Measurements from ENCODE around the gene ZC3H7B. TPM values are rescaled to one million over a fixed set of nuclear protein-coding genes. Genes with fewer than 3 reads are reported as not detected.

The ZC3H7B gene
- polyA plus RNA-seq, 1 donor (not counting 4 experiments of a cell fraction or from before 2014, with no cell fraction given) = 24.2 TPM

DNA sequence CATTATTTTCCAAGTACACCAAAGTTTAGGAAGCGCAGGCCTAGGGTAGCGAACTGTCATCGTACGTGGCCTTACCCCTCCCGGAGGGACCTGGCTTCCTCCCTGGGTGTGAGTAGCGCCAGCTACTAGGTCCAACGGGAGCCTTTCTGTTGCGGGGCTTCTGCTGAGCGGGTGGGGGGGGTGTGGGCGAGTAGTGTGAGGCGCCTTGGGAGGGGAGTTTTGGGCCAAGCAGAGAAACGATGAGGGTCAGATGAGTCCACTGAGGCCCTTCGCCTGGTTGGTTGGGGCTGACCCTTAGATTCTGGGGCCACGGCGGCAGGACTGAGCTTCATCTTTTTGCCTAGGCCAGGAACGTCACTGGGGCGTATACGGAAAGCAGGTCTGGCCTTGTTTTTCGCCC, 81.3 kb downstream of the ZC3H7B start:
- peak overlapping the region; percentile 87 for H3K4me2 ChIP-seq (ENCODE audit: control insufficient read depth, extremely low read depth, insufficient read depth, low read depth, low read length)
- FAIRE-seq (no peak), DNase-seq (ENCODE audit: low read depth, low spot score) (no peak)
- peaks cover 14% of the 10 kb centered on the region for H3K4me1 ChIP-seq (ENCODE audit: control insufficient read depth, extremely low read depth, insufficient read depth, low read length)
- H2AFZ ChIP-seq (ENCODE audit: control insufficient read depth, low read length) = peak overlapping the region; percentile 7
- H4K20me1 ChIP-seq (ENCODE audit: control insufficient read depth, extremely low read depth, insufficient read depth, low read length) = no peaks in the 10 kb centered on the region
- H3K79me2 ChIP-seq (ENCODE audit: control insufficient read depth, insufficient read depth, low read length) = no peaks in the 10 kb centered on the region
- dilution Hi-C loops (cut with MboI; ENCODE audit: extremely low pct_ligation_motif_present, low sequenced_read_pairs) = no loop called here
- H3K9ac ChIP-seq (ENCODE audit: control insufficient read depth, extremely low read depth, insufficient read depth, low read length) = peak overlapping the region; percentile 80
- H3K27ac ChIP-seq (ENCODE audit: control insufficient read depth, insufficient read depth, low read length) = peak overlapping the region; percentile 39
- no peak for TF ChIP-seq EZH2 (IDR thresholded peaks at IDR 0.05; ENCODE audit: low read length)
- TF ChIP-seq, protein P1, sequence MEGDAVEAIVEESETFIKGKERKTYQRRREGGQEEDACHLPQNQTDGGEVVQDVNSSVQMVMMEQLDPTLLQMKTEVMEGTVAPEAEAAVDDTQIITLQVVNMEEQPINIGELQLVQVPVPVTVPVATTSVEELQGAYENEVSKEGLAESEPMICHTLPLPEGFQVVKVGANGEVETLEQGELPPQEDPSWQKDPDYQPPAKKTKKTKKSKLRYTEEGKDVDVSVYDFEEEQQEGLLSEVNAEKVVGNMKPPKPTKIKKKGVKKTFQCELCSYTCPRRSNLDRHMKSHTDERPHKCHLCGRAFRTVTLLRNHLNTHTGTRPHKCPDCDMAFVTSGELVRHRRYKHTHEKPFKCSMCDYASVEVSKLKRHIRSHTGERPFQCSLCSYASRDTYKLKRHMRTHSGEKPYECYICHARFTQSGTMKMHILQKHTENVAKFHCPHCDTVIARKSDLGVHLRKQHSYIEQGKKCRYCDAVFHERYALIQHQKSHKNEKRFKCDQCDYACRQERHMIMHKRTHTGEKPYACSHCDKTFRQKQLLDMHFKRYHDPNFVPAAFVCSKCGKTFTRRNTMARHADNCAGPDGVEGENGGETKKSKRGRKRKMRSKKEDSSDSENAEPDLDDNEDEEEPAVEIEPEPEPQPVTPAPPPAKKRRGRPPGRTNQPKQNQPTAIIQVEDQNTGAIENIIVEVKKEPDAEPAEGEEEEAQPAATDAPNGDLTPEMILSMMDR (optimal IDR thresholded peaks at IDR 0.05 in 1 of 3, IDR thresholded peaks at IDR 0.05 in 1 of 3, conservative IDR thresholded peaks at IDR 0.05 in 1 of 3; ENCODE audit: extremely low read depth in 1 of 3, insufficient read depth in 2 of 3, low read length in 3 of 3) = no peak
- no peaks in the 10 kb centered on the region for H3K27me3 ChIP-seq (ENCODE audit: control insufficient read depth, extremely low read depth, insufficient read depth, low read length)
- peaks cover 5 to 6% of the 10 kb centered on the region in 2 experiments for H3K36me3 ChIP-seq (ENCODE audit: control insufficient read depth in 2 of 2, extremely low read depth in 1 of 2, insufficient read depth in 2 of 2, low read length in 2 of 2)
- H3K9me1 ChIP-seq (ENCODE audit: control insufficient read depth, extremely low read depth, insufficient read depth, low read length) = no peaks in the 10 kb centered on the region
- no peaks in the 10 kb centered on the region for H3K9me3 ChIP-seq (ENCODE audit: control insufficient read depth, low read depth, low read length)
- peak overlapping the region; percentile 72 to 88 (median 73) for H3K4me3 ChIP-seq (ENCODE audit: control insufficient read depth in 2 of 3, extremely low read depth in 1 of 3, insufficient read depth in 2 of 3, low read depth in 1 of 3, low read length in 3 of 3)

DNA sequence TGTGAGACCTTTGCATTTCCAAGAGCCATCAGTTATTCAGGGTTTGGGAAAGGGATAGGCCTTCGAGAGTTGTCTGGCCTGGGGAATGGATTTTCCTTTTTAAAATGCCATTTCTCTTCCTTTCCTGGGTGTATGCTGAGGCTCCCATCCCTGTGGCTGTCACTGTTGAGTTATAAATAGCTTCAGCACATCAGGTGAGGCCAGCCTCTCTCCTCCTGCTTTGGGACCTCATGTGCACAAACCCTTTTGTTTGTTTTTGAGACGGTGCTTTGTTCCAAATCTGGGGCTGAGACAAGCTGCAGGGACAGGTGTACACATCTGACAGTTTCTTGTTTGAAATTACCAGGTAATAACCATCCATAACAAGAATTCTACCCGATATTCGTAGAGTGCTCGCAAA, 81.8 kb downstream of the ZC3H7B start:
- FAIRE-seq (peak; percentile 32), DNase-seq (ENCODE audit: low read depth, low spot score) (no peak)
- peaks cover 11% of the 10 kb centered on the region for H3K4me1 ChIP-seq (ENCODE audit: control insufficient read depth, extremely low read depth, insufficient read depth, low read length)
- H3K4me2 ChIP-seq (ENCODE audit: control insufficient read depth, extremely low read depth, insufficient read depth, low read depth, low read length) = peak overlapping the region; percentile 87
- H3K9me3 ChIP-seq (ENCODE audit: control insufficient read depth, low read depth, low read length) = no peaks in the 10 kb centered on the region
- dilution Hi-C loops (cut with MboI; ENCODE audit: extremely low pct_ligation_motif_present, low sequenced_read_pairs) = no loop called here
- H3K9ac ChIP-seq (ENCODE audit: control insufficient read depth, extremely low read depth, insufficient read depth, low read length) = peak overlapping the region; percentile 80
- peaks cover 5 to 8% of the 10 kb centered on the region in 2 experiments for H3K36me3 ChIP-seq (ENCODE audit: control insufficient read depth in 2 of 2, extremely low read depth in 1 of 2, insufficient read depth in 2 of 2, low read length in 2 of 2)
- H4K20me1 ChIP-seq (ENCODE audit: control insufficient read depth, extremely low read depth, insufficient read depth, low read length) = no peaks in the 10 kb centered on the region
- no peaks in the 10 kb centered on the region for H3K9me1 ChIP-seq (ENCODE audit: control insufficient read depth, extremely low read depth, insufficient read depth, low read length)
- peak overlapping the region; percentile 72 to 88 (median 73) for H3K4me3 ChIP-seq (ENCODE audit: control insufficient read depth in 2 of 3, extremely low read depth in 1 of 3, insufficient read depth in 2 of 3, low read depth in 1 of 3, low read length in 3 of 3)
- no peak overlapping the region for H2AFZ ChIP-seq (ENCODE audit: control insufficient read depth, low read length)
- H3K27me3 ChIP-seq (ENCODE audit: control insufficient read depth, extremely low read depth, insufficient read depth, low read length) = no peaks in the 10 kb centered on the region
- no peak for TF ChIP-seq EZH2 (IDR thresholded peaks at IDR 0.05; ENCODE audit: low read length)
- TF ChIP-seq, protein P1 (optimal IDR thresholded peaks at IDR 0.05 in 1 of 3, IDR thresholded peaks at IDR 0.05 in 1 of 3, conservative IDR thresholded peaks at IDR 0.05 in 1 of 3; ENCODE audit: extremely low read depth in 1 of 3, insufficient read depth in 2 of 3, low read length in 3 of 3) = no peak
- H3K27ac ChIP-seq (ENCODE audit: control insufficient read depth, insufficient read depth, low read length) = peak overlapping the region; percentile 39
- no peaks in the 10 kb centered on the region for H3K79me2 ChIP-seq (ENCODE audit: control insufficient read depth, insufficient read depth, low read length)

Measured in keratinocyte (primary cell).